OCI-M2 (cell line): Measurements from ENCODE around the gene BCHE.
"Not testable (repeated sequence)": the region's sequence is repeated elsewhere in the genome, so short reads cannot be mapped to it uniquely, and the experiment has no call there.

Experiments
- DNase-seq: peaks from one replicate; lab custom pipeline; 2025; ENCODE audit not compliant: unreplicated experiment; lab: John Stamatoyannopoulos, UW

The BCHE gene

DNA sequence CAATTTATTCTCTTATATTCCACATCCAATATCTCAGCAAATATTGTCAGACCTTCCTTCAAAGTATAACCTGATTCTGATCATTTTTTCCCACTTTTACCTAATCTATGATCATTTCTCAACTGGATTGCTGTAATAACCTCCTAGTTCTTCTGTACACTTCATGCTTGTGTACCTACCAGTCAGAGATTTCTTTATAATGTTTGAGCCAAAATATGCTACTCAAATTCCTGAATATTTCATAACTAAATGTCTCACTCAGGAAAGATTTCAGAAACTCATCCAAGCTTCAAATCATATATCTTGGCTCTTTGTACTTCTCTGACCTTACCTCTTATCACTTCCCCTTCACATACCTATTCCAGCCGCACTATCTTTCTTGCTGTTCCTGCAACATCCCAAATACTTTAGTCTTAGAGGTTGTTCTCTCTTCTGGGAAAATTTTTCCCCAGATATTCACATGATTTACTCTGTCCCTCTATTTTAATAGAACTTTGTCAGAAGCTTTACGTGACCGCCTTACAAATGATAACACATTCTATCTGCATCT lies 20.0 kb downstream of the BCHE start:
- no peak for DNase-seq

DNA sequence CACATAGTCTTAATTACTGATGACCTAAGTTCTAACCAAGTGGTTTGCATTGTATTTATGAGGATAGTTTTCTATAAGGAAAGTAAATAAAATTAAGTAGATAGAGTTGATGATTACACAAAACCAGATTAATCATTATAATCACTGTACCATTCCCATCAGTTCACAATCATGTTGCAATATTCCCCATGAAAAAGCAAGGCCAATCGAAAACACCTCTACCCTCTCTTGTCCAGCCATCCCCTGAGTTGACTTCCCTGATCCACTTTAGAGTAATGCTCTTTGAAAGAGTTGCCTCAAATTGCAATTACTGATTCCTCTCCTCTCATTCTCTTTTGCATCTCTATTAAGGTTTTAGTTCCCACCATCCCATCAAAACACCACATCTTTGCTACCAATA lies 21.0 kb downstream of the BCHE start:
- DNase-seq, result no peak

DNA sequence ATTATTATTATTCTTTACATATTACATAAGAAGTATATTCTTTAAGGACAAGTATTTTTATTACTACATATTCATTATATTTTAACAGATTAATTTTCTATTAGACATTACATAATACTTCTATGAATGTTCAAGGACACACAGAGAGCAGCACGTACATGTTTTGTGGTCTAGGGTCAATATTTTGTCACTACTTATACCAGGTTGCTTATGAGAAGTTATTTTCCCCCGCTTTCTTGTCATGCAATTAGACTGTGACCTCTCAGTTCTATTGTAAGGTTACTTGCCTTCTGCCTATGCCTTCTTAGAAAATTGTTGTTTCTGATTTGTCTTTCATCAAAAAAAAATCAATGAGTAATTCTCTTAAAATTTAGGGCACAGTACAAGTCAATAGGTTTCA lies 21.5 kb downstream of the BCHE start:
- DNase-seq, result no peak

DNA sequence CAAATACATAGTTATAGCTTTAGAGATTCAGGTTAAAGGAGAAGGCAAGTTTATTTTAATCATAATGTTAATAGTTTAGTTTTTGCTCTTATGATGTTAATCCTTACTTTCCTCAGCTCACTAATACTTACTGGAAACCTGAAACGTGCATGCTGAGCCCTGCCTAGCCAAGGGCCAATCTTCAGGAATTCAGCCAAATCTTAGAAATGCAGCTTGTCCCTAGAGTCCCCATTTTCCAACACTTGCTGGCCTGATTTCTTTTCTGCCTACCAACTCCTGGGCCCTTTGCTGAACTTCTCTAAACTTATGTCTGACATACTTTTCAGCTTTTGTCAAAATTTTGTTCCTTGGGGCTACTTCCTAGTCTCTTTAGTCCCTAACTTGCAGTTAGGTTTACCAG lies 22.8 kb downstream of the BCHE start:
- DNase-seq, result no peak

DNA sequence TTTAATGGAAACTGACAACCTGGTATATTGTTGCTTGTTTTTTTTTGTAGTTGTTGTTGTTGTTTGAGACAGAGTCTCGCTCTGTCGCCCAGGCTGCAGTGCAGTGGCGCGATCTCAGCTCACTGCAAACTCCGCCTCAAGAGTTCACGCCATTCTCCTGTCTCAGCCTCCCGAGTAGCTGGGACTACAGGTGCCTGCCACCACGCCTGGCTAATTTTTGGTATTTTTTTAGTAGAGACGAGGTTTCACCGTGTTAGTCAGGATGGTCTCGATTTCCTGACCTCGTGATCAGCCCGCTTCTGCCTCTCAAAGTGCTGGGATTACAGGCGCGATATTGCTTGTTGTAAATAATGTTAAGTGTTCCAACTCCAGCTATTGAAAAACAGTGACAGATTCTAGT lies 29.3 kb downstream of the BCHE start:
- DNase-seq, result not testable (repeated sequence)

DNA sequence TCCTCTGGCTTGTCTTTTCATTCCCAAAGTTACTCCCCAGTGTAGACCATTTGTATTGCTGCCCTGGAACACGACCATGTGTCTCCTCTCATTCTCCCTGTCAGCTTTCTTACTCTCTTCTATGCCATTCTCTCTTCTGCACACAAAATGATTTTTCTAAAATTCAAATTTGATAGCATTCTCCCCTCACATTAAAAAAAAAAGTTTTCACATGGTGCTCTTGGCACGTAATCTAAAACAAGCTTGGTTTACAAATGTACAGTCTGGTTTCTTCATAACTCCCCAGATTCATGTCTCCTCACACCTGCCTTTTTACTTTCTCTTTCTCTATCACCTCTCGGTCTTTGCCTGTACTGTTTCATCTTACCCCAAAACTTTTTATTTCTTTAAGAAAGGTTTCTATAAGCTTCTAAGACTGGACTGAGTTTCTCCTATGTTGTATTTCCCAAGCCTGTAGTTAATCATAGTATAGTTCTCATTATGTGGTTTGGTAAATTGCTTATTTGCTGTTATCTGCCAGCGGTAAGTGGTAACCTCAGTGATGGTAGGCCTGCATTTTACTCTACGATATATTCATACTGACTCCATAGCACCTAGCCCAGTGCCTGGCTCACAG lies 31.2 kb downstream of the BCHE start:
- no peak for DNase-seq

DNA sequence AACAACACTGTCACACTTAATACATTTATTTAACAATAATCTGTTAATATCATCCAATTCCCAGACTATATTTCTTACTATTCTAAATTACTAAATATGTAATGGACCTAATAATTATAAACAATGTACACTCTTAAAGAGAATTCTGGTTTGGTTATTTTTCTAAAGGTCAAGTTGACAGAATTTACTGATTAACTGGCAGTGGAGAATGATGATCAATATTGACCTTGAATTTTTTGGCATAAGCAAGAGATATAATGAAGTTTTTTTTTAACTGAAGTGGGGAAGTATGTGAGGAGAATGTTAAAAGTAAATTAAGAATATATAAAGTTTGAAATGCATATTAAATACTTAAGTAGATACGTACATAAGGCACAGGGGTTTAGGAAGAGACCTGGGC lies 33.8 kb downstream of the BCHE start:
- no peak for DNase-seq

DNA sequence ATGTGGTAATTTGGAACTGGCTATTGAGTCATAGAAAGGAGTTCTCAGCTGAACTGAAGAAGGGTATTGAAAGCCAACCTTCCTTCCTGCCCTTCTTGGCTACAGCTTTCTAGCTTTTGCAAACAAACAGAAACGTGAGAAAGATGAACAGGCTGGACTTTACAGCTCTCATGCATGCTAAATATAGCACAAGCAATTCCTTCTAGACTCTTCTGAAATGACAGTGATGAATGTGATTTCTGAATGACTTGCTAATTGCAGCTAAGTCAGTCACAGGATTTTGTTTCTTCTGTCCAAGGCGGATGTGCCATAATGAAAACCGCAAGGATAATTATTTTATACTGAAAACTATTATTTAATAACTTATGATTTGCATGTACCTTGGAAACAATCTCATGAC lies 36.3 kb downstream of the BCHE start:
- no peak for DNase-seq

DNA sequence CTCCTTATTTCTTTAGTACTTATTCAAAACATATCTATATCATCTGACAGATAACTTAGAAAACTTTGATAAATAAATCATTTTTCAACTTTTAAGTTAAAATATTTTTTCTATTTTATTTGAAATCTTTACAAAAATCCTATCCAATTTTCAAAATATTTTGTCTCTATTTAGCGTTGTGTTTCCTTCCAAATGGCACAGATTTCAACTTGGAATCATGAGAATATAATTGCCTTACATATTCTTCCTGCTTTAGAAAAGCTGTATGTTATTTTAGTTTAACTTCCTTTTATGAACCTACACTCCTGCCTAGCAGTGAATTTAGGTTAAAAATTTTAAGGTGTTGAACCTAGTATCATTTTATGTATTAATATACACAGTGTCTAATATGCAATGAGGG lies 38.2 kb downstream of the BCHE start:
- DNase-seq, result no peak

DNA sequence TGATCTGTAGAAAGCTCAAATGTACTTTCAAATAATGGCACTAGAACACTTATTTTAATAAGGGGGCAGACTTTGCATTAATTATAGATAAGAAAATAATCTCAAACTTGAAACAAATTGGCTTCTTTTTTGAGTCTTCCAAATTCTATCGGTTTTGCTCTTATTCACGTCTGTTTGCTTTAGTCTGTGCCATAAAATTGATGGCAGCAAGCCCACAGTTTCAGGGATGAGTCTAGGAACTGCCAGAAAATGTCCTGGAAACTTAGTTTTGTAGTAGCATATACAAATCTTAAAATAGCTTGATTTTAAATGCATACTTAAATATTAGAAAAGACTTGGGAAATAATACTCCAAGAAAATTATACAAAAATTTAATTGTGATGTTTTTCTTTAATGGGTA lies 39.7 kb downstream of the BCHE start:
- no peak for DNase-seq

DNA sequence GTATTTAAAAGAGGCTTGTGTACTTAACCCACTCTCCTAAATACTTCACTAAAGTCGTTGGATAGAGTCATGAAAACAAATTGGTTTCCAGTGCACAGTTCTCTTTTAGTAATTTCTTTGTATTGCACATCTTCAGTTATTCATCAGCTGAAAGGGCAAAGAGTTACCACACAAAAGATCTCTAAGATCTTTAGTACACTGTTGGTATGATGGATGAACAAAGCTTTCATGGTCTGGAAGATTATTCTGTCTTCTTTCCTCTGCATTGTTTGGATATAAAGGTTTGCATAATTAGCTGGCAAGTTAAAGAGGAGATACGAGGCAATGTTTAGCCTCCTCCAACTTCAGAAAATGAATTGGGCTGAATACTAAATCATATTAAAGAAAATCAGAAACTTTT lies 40.5 kb downstream of the BCHE start:
- DNase-seq, result no peak

DNA sequence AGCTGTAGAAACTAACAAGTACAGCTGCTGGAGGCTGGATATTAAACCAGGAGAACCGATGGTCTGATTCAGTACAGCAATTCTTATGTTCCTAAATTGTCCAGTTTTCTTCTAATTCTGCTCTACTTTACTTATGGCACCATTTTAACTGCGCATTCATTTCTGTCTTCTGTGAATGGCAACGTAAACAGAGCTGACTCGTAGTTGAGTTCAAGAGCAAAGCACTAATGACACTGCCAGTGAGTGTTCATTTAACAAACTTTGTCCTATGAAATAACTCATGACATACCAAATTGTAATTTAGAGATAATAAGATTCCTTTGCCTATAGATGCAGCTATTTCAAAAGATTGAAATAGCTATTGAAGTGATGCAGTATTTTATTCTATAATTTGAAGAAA lies 48.7 kb downstream of the BCHE start:
- no peak for DNase-seq

DNA sequence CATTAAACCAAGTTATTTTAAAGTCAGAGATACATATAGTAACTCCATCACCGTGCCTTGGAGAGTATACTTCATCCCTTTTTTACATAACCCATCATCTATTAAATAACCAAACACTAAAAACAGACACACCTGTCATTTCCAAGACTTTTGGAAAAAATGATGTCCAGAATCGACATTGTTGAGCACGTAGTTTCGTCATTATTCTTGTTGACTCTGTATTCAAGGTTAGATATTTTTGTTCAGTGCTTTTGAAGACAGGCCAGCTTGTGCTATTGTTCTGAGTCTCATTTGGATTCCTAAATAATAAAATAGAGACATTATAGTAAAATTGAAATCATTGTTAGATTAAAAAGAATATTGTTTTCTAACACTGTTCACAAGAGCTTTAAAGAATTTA lies 51.2 kb downstream of the BCHE start:
- no peak for DNase-seq

DNA sequence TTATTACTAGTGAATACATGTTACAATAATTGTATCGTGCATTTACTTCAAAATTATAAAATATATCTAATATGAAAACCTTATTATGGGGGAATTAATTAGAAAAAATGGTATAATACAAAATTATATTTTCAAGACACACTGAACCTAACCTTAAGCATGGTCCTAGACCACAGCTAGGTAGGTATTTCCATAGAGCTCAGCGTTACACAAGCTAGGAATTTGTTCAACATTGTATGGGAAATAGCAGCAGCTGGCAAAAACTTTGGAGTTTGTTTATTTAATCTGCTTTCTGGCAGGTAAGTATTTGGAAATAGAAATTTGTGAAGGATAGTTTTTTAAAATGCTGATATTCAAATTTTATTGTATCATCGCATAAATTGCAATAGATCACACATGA lies 52.9 kb downstream of the BCHE start:
- DNase-seq, result no peak

DNA sequence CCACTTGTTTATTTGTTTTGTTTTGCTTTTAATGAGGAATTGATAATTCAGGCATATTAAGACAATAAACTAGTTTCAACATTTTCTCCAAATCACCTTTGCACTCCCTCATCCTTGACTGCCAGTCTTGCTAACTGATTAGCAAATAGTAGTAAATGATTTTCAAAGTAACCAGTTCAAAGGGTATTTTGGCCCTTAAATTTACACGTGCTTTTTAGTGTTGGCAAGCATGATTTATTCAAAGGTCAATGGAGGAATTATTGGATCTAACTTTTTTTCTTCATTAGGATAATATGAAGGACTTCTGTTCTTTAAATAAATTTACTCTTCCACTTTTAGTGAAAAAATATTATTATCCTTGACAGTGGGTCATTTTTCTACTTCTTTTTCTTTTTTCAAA lies 53.8 kb downstream of the BCHE start:
- no peak for DNase-seq

DNA sequence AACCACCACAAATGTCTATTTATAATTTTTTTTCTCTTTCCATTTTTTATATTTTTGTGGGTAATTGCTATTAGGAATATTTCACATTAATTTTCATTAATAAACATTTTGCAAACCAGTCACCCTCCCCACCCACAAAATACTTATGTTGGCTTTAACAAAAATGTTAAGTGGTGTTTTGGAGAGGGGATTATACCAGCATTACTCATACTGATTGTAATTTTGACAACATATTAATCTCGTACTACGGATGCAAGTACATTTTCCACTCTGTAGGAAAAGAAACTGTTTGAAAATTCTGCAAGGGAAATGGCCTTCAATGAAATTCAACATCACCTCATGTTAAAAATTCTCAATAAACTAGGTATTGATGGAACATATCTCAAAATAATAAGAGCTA lies 58.3 kb downstream of the BCHE start:
- DNase-seq, result no peak

DNA sequence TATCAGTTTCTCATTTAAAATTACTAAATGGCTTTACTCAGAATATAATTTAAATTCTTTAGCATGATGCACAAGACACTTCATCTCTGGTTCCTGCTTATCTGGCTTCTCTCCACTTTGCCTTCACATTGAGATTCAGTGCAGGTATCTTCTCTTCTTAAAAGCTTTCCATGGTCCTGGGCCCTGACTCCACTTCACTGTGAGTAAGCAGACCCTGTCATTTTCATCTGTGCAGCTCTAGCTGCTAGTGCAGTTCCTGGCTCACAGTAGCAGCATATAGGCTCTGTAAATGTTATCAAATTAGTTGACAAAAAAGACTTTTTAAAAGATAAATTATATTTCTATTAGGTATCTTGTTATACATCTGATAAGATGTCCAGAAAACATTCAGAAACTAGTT lies 58.8 kb downstream of the BCHE start:
- DNase-seq, result no peak

DNA sequence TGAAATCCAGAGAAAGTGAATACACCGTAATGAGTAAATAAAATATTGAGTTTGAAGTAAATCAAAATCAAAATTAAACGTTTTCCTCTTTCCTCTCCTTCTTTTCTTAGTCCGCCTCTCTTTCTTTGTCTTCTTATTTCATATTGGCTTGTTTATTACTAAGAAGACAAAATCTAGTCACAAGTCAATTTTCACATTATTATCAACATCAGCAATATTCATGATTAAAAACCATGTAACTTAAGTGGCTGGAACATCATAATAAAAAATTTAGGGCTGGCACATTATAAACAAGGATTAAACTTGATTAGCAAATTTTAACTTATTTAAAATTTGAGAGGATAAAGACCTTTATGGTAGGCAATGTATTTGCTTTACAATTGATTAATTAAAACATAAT lies 61.4 kb downstream of the BCHE start:
- no peak for DNase-seq

DNA sequence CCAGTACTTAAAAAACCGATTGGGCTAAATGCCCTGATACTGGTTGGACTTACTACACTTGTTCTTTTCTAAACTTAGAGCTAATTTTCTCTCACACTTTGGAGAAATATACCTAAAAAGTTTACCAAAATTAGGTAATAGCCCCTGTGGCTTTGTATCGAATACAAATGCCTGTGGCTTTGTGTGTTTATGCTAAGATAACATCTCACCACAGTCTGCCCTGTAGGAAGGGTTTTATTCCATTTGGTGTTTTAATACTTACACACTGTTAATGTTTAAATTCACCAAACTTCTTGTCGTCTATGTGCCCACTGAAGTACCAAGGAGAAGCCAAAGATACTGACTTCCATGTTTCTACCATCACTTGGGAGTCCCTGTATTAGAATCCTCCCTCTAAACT lies 66.4 kb downstream of the BCHE start:
- DNase-seq, result no peak

DNA sequence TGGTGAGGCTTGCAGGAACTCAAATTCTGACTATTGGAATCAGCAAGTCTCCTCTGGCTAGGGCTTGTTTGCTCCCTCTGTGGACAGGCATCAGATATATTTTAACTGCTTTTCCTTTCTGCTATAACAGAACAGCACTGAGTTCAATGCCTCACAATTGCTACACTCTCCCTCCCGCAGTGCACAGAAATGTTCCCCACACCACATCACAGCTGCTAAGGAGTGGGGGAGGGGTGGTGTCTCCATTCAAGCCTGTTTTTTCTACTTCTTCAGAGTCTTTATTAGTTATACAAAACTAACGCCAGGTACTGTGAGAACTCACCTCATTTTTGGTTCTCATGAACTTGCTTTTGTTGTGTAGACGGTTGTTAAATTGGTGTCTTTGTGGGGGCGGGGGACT lies 68.5 kb downstream of the BCHE start:
- DNase-seq, result no peak

DNA sequence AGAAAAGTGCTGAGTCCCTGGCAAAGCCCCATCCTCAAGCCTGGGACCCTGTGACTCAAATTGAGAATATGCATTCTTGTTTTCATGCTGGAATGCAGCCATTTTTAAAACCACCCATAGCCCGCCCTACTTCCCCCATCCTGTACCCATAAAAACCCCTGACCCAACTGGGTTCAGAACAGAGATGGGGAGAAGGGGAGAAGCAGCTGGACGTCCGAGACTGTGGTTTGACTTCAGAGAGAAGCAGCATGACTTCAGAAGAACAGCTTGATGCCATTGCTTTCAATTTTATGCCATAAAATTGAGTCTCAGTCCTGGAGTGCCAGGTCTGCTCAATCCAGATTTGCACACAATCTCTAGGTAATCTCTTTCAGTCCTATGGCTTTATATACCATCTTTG lies 78.2 kb downstream of the BCHE start:
- no peak for DNase-seq

DNA sequence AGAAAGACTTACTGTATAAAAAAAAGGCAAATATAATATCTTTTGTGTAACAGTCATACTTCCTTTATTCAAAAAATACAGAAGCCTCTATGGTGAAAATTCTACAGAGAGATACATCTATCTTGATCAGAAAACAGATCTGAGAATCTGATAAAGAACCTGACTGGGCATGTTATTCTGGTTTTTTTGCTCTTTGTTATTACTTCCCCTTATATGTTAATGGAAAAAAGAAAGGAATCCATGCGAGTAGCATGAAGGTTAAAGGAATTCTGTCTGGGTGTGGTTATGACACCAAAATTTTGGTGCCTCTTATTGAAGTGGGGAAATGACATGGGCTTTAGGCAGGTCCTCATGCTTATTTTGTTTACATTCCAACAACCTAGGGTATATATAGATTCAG lies 81.7 kb downstream of the BCHE start:
- DNase-seq, result no peak

DNA sequence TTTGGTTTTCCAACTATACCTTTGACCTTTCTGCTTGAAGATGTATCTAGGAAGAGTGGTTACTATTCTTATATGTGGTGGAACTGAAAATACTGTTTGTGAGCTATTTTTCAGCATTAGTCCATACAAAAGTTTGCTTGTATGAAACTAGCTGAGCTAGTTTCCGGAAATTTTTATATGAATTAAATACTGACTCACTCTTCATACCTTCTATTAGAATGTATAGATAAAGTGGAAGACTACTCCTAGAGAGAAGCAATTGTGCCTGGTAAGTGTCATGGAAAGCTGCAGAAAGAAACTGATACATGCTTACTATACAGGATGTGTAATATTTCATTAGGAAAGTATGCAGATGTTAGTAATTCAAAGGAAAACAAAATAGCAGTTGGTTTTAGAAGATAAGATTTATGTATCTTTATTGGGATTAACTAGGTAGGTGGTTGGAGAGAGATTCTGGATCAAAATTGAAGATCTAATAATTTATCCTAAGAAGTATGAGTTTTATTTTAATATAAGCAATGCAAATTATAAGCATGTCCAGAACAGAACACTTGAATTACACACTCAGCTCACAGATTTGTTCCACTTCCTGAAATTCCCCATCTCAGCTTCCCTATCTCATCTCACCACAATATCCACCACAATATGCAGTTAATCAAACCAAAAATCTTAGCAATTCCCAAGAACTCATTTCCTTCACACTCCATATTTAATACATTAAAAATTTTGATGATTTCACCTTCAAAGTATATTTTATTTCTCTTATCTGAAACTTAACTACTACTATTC lies 82.8 kb downstream of the BCHE start:
- DNase-seq, result no peak
